Left lung (tissue), 10 donors: ENCODE data around the gene DNAJA4. TPM values are rescaled to one million over a fixed set of nuclear protein-coding genes. Genes with fewer than 3 reads are reported as not detected.

Experiments used
- ATAC-seq: fragments of 200-7000 bp; cut with Tn5 transposase; one replicate; pipeline ENCODE4 v1.9.1; 2020; ENCODE audit warnings: moderate library complexity
- DNase-seq, 4 donors: peaks; one replicate each; pipeline ENCODE4 v3.0.0-alpha.2; 2013 to 2020
- H3K27ac ChIP-seq, 2 donors: fragments of 200-600 bp; sonication (generic) in 1 of 2; one replicate each; pipeline versions ENCODE4 v1.5.0 to v1.8.0; 2020 to 2021
- H3K27me3 ChIP-seq, 2 donors: fragments of 200-600 bp; sonication (generic) in 1 of 2; one replicate each; pipeline versions ENCODE4 v1.5.0 to v1.8.0; 2020 to 2021
- H3K36me3 ChIP-seq, 2 donors: fragments of 200-600 bp; sonication (generic) in 1 of 2; one replicate each; pipeline versions ENCODE4 v1.5.0 to v1.8.0; 2020 to 2021
- H3K4me1 ChIP-seq, 2 donors: fragments of 200-600 bp; one replicate each; pipeline ENCODE4 v1.8.0; 2021
- H3K4me3 ChIP-seq, 2 donors: fragments of 200-600 bp; sonication (generic) in 1 of 2; one replicate each; pipeline versions ENCODE4 v1.5.0 to v1.8.0; 2020 to 2021; ENCODE audit warnings: mild to moderate bottlenecking in 1 of 2
- H3K9me3 ChIP-seq, 2 donors: fragments of 200-600 bp; sonication (generic) in 1 of 2; one replicate each; pipeline versions ENCODE4 v1.5.0 to v1.8.0; 2020 to 2021
- CTCF ChIP-seq, 2 donors: fragments of 200-600 bp; sonication (generic) in 1 of 2; IDR thresholded peaks; one replicate each; pipeline versions ENCODE4 v1.5.0 to v1.8.0; 2021; ENCODE audit warnings: antibody characterized with exemption in 2 of 2
- intact Hi-C, 2 donors: fragments of 100-400 bp; cut with DNase I; formaldehyde crosslinking; loops; one replicate each; pipeline versions ENCODE4 v1.11.2 to v1.14.2; 2022
- polyA plus RNA-seq, 6 donors: library from polyadenylated mRNA; unstranded; fragments of 120-200 nt; gene quantifications; one replicate each; pipeline ENCODE4 v1.2.1, GENCODE V29; 2013; ENCODE audit not compliant: insufficient read length in 6 of 6
- total RNA-seq, 2 donors: library from RNA; stranded (reverse); fragmentation: NEBNext Ultra II Directional; extraction: Animal tissue kit (Norgen Biotek cat#: 25700); gene quantifications; one replicate each; pipeline ENCODE4 v1.2.1, GENCODE V29; 2021
- donor health status: DM: no; HTN: yes; CAD: no.
- donor health status: DM: no; HTN: no; CAD: no.

Gene DNAJA4
- total and polyA plus RNA-seq, 8 donors: 17.2 to 45.3 (median 34.2) TPM

- Histone ChIP-seq H3K4me3 (no peak overlapping the region), H3K36me3 (no peaks in the 10 kb centered on the region), H3K27me3 (no peaks in the 10 kb centered on the region), H3K27ac (no peak overlapping the region), H3K4me1 (no peaks in the 10 kb centered on the region), H3K9me3 (no peaks in the 10 kb centered on the region)
- ATAC-seq (no peak), DNase-seq (no peak)
- intact Hi-C loops: no loop called here
- no peak for TF ChIP-seq CTCF (IDR thresholded peaks at IDR 0.05)
These were observed 15.2 kb upstream of the DNAJA4 start for GRCh38 chr15:78249131-78249530.

GRCh38 chr15:78251136-78251535 lies 13.2 kb upstream of the DNAJA4 start:
- H3K4me1 ChIP-seq: no peaks in the 10 kb centered on the region
- intact Hi-C loops: no loop called here
- ATAC-seq (no peak), DNase-seq (no peak)
- H3K27me3 ChIP-seq: no peaks in the 10 kb centered on the region
- H3K27ac ChIP-seq: no peak overlapping the region
- no peaks in the 10 kb centered on the region for H3K36me3 ChIP-seq
- TF ChIP-seq CTCF (IDR thresholded peaks at IDR 0.05): no peak
- H3K4me3 ChIP-seq: no peak overlapping the region
- H3K9me3 ChIP-seq: no peaks in the 10 kb centered on the region

GRCh38 chr15:78255421-78256043 lies 8.8 kb upstream of the DNAJA4 start:
- no peaks in the 10 kb centered on the region for H3K36me3 ChIP-seq
- no peak overlapping the region for H3K27ac ChIP-seq
- TF ChIP-seq CTCF (IDR thresholded peaks at IDR 0.05): no peak
- DNase-seq (no peak), ATAC-seq (no peak)
- intact Hi-C loops: no loop called here
- H3K27me3 ChIP-seq: no peaks in the 10 kb centered on the region
- no peaks in the 10 kb centered on the region for H3K4me1 ChIP-seq
- no peak overlapping the region for H3K4me3 ChIP-seq
- no peaks in the 10 kb centered on the region for H3K9me3 ChIP-seq

GRCh38 chr15:78256044-78256437 lies 8.3 kb upstream of the DNAJA4 start:
- Histone ChIP-seq H3K36me3 (no peaks in the 10 kb centered on the region), H3K27ac (no peak overlapping the region), H3K9me3 (no peaks in the 10 kb centered on the region), H3K4me1 (no peaks in the 10 kb centered on the region), H3K27me3 (no peaks in the 10 kb centered on the region), H3K4me3 (no peak overlapping the region)
- no peak for DNase-seq
- intact Hi-C loops: no loop called here
- no peak for ATAC-seq
- TF ChIP-seq CTCF (IDR thresholded peaks at IDR 0.05): no peak

- Histone ChIP-seq H3K36me3 (no peaks in the 10 kb centered on the region), H3K4me1 (no peaks in the 10 kb centered on the region), H3K9me3 (no peaks in the 10 kb centered on the region), H3K4me3 (no peak overlapping the region), H3K27ac (no peak overlapping the region), H3K27me3 (no peaks in the 10 kb centered on the region)
- no peak for TF ChIP-seq CTCF (IDR thresholded peaks at IDR 0.05)
- intact Hi-C loops: no loop called here
- DNase-seq (no peak), ATAC-seq (no peak)
These were observed 6.7 kb upstream of the DNAJA4 start for GRCh38 chr15:78257681-78258080.
